A549 (cell line): ENCODE results near the gene SLC22A8. TPM values are rescaled to one million over a fixed set of nuclear protein-coding genes. Genes with fewer than 3 reads are reported as not detected.

Source experiments
- ATAC-seq, 2 experiments: fragments of 200-7000 bp in 1 of 2; fragments of >200 bp in 1 of 2; cut with Nextera tagmentation in 1 of 2; cut with Tn5 transposase in 1 of 2; 3 replicates each; pipeline versions ENCODE4 v1.8.0 to v1.9.1; 2018 to 2020; ENCODE audit warnings: mild to moderate bottlenecking in 1 of 2, moderate library complexity in 1 of 2
- CTCF ChIA-PET: fragments of 300-600 bp; sonication (Branson Sonifier 250); formaldehyde crosslinking; extraction: SDS; loops from one replicate; lab custom pipeline; 2021; ENCODE audit warnings: antibody characterized with exemption, inconsistent platforms; lab: Yijun Ruan, JAX
- POLR2A ChIA-PET: fragments of 350-600 bp; formaldehyde crosslinking; extraction: SDS; loops from one replicate; lab custom pipeline; 2021; ENCODE audit warnings: antibody characterized with exemption, inconsistent platforms; lab: Yijun Ruan, JAX
- DNase-seq, 2 experiments: peaks; one replicate each; pipeline versions ENCODE4 v3.0.0 to v3.0.0-alpha.2; 2011 to 2016; ENCODE audit warnings: low read depth in 1 of 2, low spot score in 1 of 2
- FAIRE-seq: peaks from 2 replicates; lab custom pipeline; 2011; peaks lifted over from hg19 to GRCh38; lab: Jason Lieb, UNC
- H3K27ac ChIP-seq, 2 experiments: fragments of >200 bp; sonication (Bioruptor Twin); formaldehyde crosslinking; 3 replicates each; pipeline ENCODE4 v1.5.1; 2016 to 2017
- H3K4me1 ChIP-seq: fragments of >200 bp; sonication (Bioruptor Twin); formaldehyde crosslinking; 3 replicates; pipeline ENCODE4 v1.6.1; 2016
- H3K4me2 ChIP-seq: fragments of >200 bp; sonication (Bioruptor Twin); formaldehyde crosslinking; 3 replicates; pipeline ENCODE4 v1.6.1; 2016
- H3K4me3 ChIP-seq: fragments of >200 bp; sonication (Bioruptor Twin); formaldehyde crosslinking; 3 replicates; pipeline ENCODE4 v1.5.1; 2016
- H3K9me3 ChIP-seq: fragments of >200 bp; sonication (Bioruptor Twin); formaldehyde crosslinking; 3 replicates; pipeline ENCODE4 v1.6.1; 2016
- CBX2 ChIP-seq: fragments of 200-600 bp; sonication (generic); IDR thresholded peaks from 2 replicates; pipeline ENCODE4 v1.6.1; 2016; ENCODE audit warnings: low read depth, mild to moderate bottlenecking, borderline replicate concordance
- EHF ChIP-seq: fragments of 250-450 bp; sonication (Bioruptor Pico); IDR thresholded peaks from 2 replicates; pipeline ENCODE4 v1.5.0; 2020; ENCODE audit warnings: mild to moderate bottlenecking
- ELK1 ChIP-seq: fragments of 150-350 bp; IDR thresholded peaks from 2 replicates; pipeline ENCODE4 v1.6.1; 2014; ENCODE audit warnings: low read depth, mild to moderate bottlenecking, low read length
- GATA3 ChIP-seq: IDR thresholded peaks from 2 replicates; pipeline ENCODE4 v1.6.1; 2012; ENCODE audit warnings: borderline replicate concordance
- PHF8 ChIP-seq: fragments of 200-600 bp; sonication (generic); IDR thresholded peaks from 2 replicates; pipeline ENCODE4 v1.6.1; 2016; ENCODE audit warnings: low read depth, mild to moderate bottlenecking, antibody characterized with exemption, moderate library complexity, borderline replicate concordance
- RAD21 ChIP-seq, 2 experiments: fragments of >200 bp in 1 of 2; sonication (Bioruptor Twin) in 1 of 2; formaldehyde crosslinking in 1 of 2; IDR thresholded peaks in 1 of 2; conservative IDR thresholded peaks in 1 of 2; 2 replicates in 1 of 2; 3 replicates in 1 of 2; pipeline ENCODE4 v1.6.1; 2012 to 2018; ENCODE audit warnings: inconsistent platforms in 1 of 2
- RCOR1 ChIP-seq: fragments of 150-350 bp; IDR thresholded peaks from 2 replicates; pipeline ENCODE4 v1.6.1; 2014; ENCODE audit warnings: antibody characterized with exemption, low read length, low read depth
- REST ChIP-seq: fragments of 200-600 bp; sonication (generic); IDR thresholded peaks from 2 replicates; pipeline ENCODE4 v1.6.1; 2016; ENCODE audit warnings: antibody characterized with exemption, mild to moderate bottlenecking, moderate library complexity
- RNF2 ChIP-seq: fragments of 200-600 bp; sonication (generic); IDR thresholded peaks from 2 replicates; pipeline ENCODE4 v1.6.1; 2016; ENCODE audit warnings: low read depth, mild to moderate bottlenecking, antibody characterized with exemption, moderate library complexity, borderline replicate concordance
- SREBF2 ChIP-seq: fragments of 450-650 bp; IDR thresholded peaks from 2 replicates; pipeline ENCODE4 v1.6.1; 2014; ENCODE audit warnings: mild to moderate bottlenecking, moderate library complexity
- TP53 ChIP-seq: fragments of 250-450 bp; sonication (Bioruptor Pico); IDR thresholded peaks from 2 replicates; pipeline ENCODE4 v1.5.0; 2021; ENCODE audit warnings: mild to moderate bottlenecking, moderate library complexity
- ZFP36 ChIP-seq: fragments of 450-650 bp; IDR thresholded peaks from 2 replicates; pipeline ENCODE4 v1.6.1; 2014; ENCODE audit warnings: borderline replicate concordance; ENCODE audit not compliant: partially characterized antibody
- WGBS: methylation state at CpG from one replicate; pipeline ENCODE4 v1.1.6; 2017; ENCODE audit errors: missing lambda C conversion rate; 5-methylcytosine and 5-hydroxymethylcytosine counted together
- polyA plus RNA-seq, 4 experiments: library from polyadenylated mRNA; depleted of rRNA in 3 of 4; stranded (reverse); fragments of >200 nt; fragmentation: RNase III in 1 of 4; extraction: RNeasy Plus Mini Kit Qiagen cat#74134 plus additional on column Dnase treatment in 1 of 4; gene quantifications; 2 replicates in 3 of 4; 3 replicates in 1 of 4; pipeline ENCODE4 v1.2.3, GENCODE V29; 2011 to 2017

The SLC22A8 gene
- polyA plus RNA-seq, 2 of the 4 experiments (the other 2 are of a cell fraction): not detected

GRCh38 chr11:62984451-62984991 lies 31.1 kb downstream of the SLC22A8 start, which contains the start of gene SLC22A6:
Gene SLC22A6, minus strand, starts transcription at chr11:62984967. Its CDS starts 277 bp downstream, at chr11:62984690.
- ATAC-seq: peak in 1 of 2 experiments; percentile 46; a peak in 3 of 6 replicates

GRCh38 chr11:62983536-62984199 lies 32.0 kb downstream of the SLC22A8 start:
- ChIA-PET POLR2A (no interaction called here), CTCF (interaction anchor here (2.2 kb wide), 1 partner anchor 79 kb away, joined by 6 read pairs; no protein-coding TSS in a partner anchor)
- Histone ChIP-seq H3K9me3 (no peaks in the 10 kb centered on the region), H3K4me1 (no peaks in the 10 kb centered on the region), H3K4me3 (no peak overlapping the region), H3K27ac (no peak overlapping the region), H3K4me2 (no peak overlapping the region)
- no peak for DNase-seq
- no peak for TF ChIP-seq REST
- WGBS: 74% methylated on average over 11 of the region's 13 CpGs
- peak in 1 of 2 experiments; percentile 12; a peak in 1 of 6 replicates for ATAC-seq
- FAIRE-seq: no peak

More at GRCh38 chr11:62984451-62984991, 31.1 kb downstream of the SLC22A8 start, which contains the start of gene SLC22A6:
- CTCF ChIA-PET: no interaction called here
- no peak for DNase-seq
- TF ChIP-seq CBX2: no peak
- TF ChIP-seq ZFP36: no peak
- no peak for TF ChIP-seq SREBF2
- TF ChIP-seq PHF8: no peak
- no peak for TF ChIP-seq ELK1
- no peak for TF ChIP-seq RAD21 (conservative IDR thresholded peaks at IDR 0.05 in 1 of 2, IDR thresholded peaks at IDR 0.05 in 1 of 2)
- no peak for TF ChIP-seq EHF (CRISPR knock-in tag)
- no peak for TF ChIP-seq GATA3
- TF ChIP-seq RNF2: no peak
- no peak for TF ChIP-seq TP53 (CRISPR knock-in tag)
- no peak within 1 kb of the TSS for H3K4me2 ChIP-seq
- H3K4me3 ChIP-seq: no peak within 1 kb of the TSS
- no peaks in the 10 kb centered on the region for H3K4me1 ChIP-seq
- FAIRE-seq: no peak
- H3K27ac ChIP-seq: no peak within 1 kb of the TSS
- WGBS: 48% methylated on average over 2 of the region's 14 CpGs
- H3K9me3 ChIP-seq: no peaks in the 10 kb centered on the region
- POLR2A ChIA-PET: no interaction called here

GRCh38 chr11:62981743-62982142 lies 33.9 kb downstream of the SLC22A8 start:
- 25% methylated on average over 7 of the region's 7 CpGs for WGBS
- ATAC-seq: peak in 1 of 2 experiments; percentile 50; a peak in 3 of 6 replicates

More at GRCh38 chr11:62981743-62982142, 33.9 kb downstream of the SLC22A8 start:
- H3K4me2 ChIP-seq: no peak overlapping the region
- H3K4me3 ChIP-seq: no peak overlapping the region
- FAIRE-seq: no peak
- no peaks in the 10 kb centered on the region for H3K4me1 ChIP-seq
- ChIA-PET POLR2A (no interaction called here), CTCF (interaction anchor here (0.5 to 3.3 kb wide), 3 partner anchors 37 to 77 kb away, joined by 3 to 14 read pairs (median 6); no protein-coding TSS in a partner anchor)
- H3K27ac ChIP-seq: no peak overlapping the region
- DNase-seq: no peak
- TF ChIP-seq RAD21 (conservative IDR thresholded peaks at IDR 0.05 in 1 of 2, IDR thresholded peaks at IDR 0.05 in 1 of 2): peak in 1 of 2 experiments; percentile 20; a peak in 1 of 5 replicates
- TF ChIP-seq RCOR1: no peak
- no peaks in the 10 kb centered on the region for H3K9me3 ChIP-seq
